H1 (cell line): Measurements from ENCODE around the gene DNAJC27. TPM values are rescaled to one million over a fixed set of nuclear protein-coding genes. Genes with fewer than 3 reads are reported as not detected.

Experiments used
- CTCF ChIA-PET: fragments of 300-600 bp; sonication (Branson Sonifier 250); formaldehyde crosslinking; loops from one replicate; lab custom pipeline; 2021; ENCODE audit not compliant: partially characterized antibody; lab: Charles Lee
- POLR2A ChIA-PET: fragments of 300-600 bp; sonication (Branson Sonifier 250); formaldehyde crosslinking; loops from one replicate; lab custom pipeline; 2021; ENCODE audit warnings: inconsistent platforms; ENCODE audit not compliant: partially characterized antibody; lab: Charles Lee
- DNase-seq, 2 experiments: peaks; one replicate each; pipeline versions ENCODE4 v3.0.0 to v3.0.0-alpha.2; 2010 to 2022; ENCODE audit warnings: low spot score in 2 of 2, low read depth in 1 of 2, mixed read lengths in 1 of 2
- FAIRE-seq: peaks from 2 replicates; lab custom pipeline; 2011; peaks lifted over from hg19 to GRCh38; lab: Jason Lieb, UNC
- H2AFZ ChIP-seq: 2 replicates; pipeline ENCODE4 v1.8.1; 2012; ENCODE audit warnings: low read length, inconsistent platforms
- H2AK5ac ChIP-seq: 2 replicates; pipeline ENCODE4 v1.6.1; 2013; ENCODE audit warnings: low read depth, low read length
- H2BK120ac ChIP-seq: replicated peaks from 2 replicates; pipeline ENCODE3; 2013; ENCODE audit warnings: low read depth, low read length, inconsistent platforms
- H2BK12ac ChIP-seq: 2 replicates; pipeline ENCODE4 v1.6.1; 2013; ENCODE audit warnings: low read depth, low read length
- H2BK15ac ChIP-seq: 2 replicates; pipeline ENCODE4 v1.6.1; 2013; ENCODE audit warnings: low read length
- H2BK20ac ChIP-seq: 2 replicates; pipeline ENCODE4 v1.6.1; 2013; ENCODE audit warnings: low read length
- H2BK5ac ChIP-seq: 2 replicates; pipeline ENCODE4 v1.6.1; 2013; ENCODE audit warnings: low read depth, low read length
- H3K14ac ChIP-seq: 2 replicates; pipeline ENCODE4 v1.6.1; 2013; ENCODE audit warnings: inconsistent platforms; ENCODE audit not compliant: insufficient read length
- H3K18ac ChIP-seq: 2 replicates; pipeline ENCODE4 v1.6.1; 2013; ENCODE audit warnings: low read length; ENCODE audit errors: extremely low read depth
- H3K23ac ChIP-seq: 2 replicates; pipeline ENCODE4 v1.6.1; 2013; ENCODE audit warnings: inconsistent platforms; ENCODE audit not compliant: insufficient read length
- H3K23me2 ChIP-seq: 2 replicates; pipeline ENCODE4 v1.6.1; 2013; ENCODE audit warnings: low read depth, low read length
- H3K27ac ChIP-seq: 2 replicates; pipeline ENCODE4 v1.6.1; 2011; ENCODE audit warnings: low read depth, low read length, inconsistent platforms
- H3K27me3 ChIP-seq, 4 experiments: replicated peaks in 1 of 4; 1 replicate in 1 of 4; 2 replicates in 3 of 4; pipeline versions ENCODE4 v1.6.1 to v1.8.1; 2011 to 2013; ENCODE audit warnings: low read length in 3 of 4, mild to moderate bottlenecking in 3 of 4, inconsistent platforms in 2 of 4, mixed read lengths in 2 of 4, moderate library complexity in 1 of 4; ENCODE audit not compliant: control insufficient read depth in 3 of 4, insufficient read depth in 3 of 4; ENCODE audit errors: extremely low read depth in 1 of 4
- H3K36me3 ChIP-seq, 4 experiments: 2 replicates each; pipeline versions ENCODE4 v1.6.1 to v1.8.1; 2011 to 2013; ENCODE audit warnings: mild to moderate bottlenecking in 4 of 4, low read length in 3 of 4, moderate library complexity in 2 of 4, control low read depth in 1 of 4, inconsistent platforms in 1 of 4; ENCODE audit not compliant: insufficient read depth in 4 of 4, control insufficient read depth in 2 of 4
- H3K4ac ChIP-seq: replicated peaks from 2 replicates; pipeline ENCODE3; 2013; ENCODE audit warnings: low read length, low read depth, mixed read lengths, inconsistent platforms; ENCODE audit not compliant: insufficient read length
- H3K4me1 ChIP-seq, 4 experiments: replicated peaks in 1 of 4; 1 replicate in 1 of 4; 2 replicates in 3 of 4; pipeline versions ENCODE4 v1.6.1 to v1.8.1; 2011 to 2013; ENCODE audit warnings: low read length in 3 of 4, inconsistent platforms in 2 of 4, mixed read lengths in 1 of 4; ENCODE audit not compliant: insufficient read depth in 4 of 4, control insufficient read depth in 3 of 4
- H3K4me2 ChIP-seq, 2 experiments: 2 replicates each; pipeline versions ENCODE4 v1.6.1 to v1.8.1; 2011 to 2013; ENCODE audit warnings: low read depth in 2 of 2, low read length in 2 of 2, control low read depth in 1 of 2, inconsistent platforms in 1 of 2, mild to moderate bottlenecking in 1 of 2; ENCODE audit not compliant: insufficient read depth in 1 of 2
- H3K4me3 ChIP-seq, 4 experiments: fragments of 200-600, 300-600 bp in 1 of 4; sonication (generic), shearing (Covaris generic), sonication (Bioruptor Twin) in 1 of 4; 2 replicates each; pipeline versions ENCODE4 v1.5.1 to v1.8.1; 2011 to 2016; ENCODE audit warnings: low read length in 4 of 4, low read depth in 3 of 4, control low read depth in 2 of 4, inconsistent platforms in 2 of 4, mild to moderate bottlenecking in 2 of 4, mixed read lengths in 1 of 4, moderate library complexity in 1 of 4; ENCODE audit not compliant: insufficient read depth in 2 of 4; ENCODE audit errors: extremely low read depth in 1 of 4
- H3K56ac ChIP-seq: replicated peaks from 2 replicates; pipeline ENCODE3; 2013; ENCODE audit warnings: low read depth, mild to moderate bottlenecking, mixed read lengths, low read length, inconsistent platforms; ENCODE audit not compliant: insufficient read length
- H3K79me1 ChIP-seq: 2 replicates; pipeline ENCODE4 v1.6.1; 2013; ENCODE audit warnings: low read depth, low read length, control low read depth
- H3K79me2 ChIP-seq, 2 experiments: 2 replicates each; pipeline versions ENCODE4 v1.6.1 to v1.8.1; 2012 to 2013; ENCODE audit warnings: low read length in 2 of 2, mild to moderate bottlenecking in 2 of 2, inconsistent platforms in 1 of 2; ENCODE audit not compliant: insufficient read depth in 2 of 2, control insufficient read depth in 1 of 2
- H3K9ac ChIP-seq, 4 experiments: replicated peaks in 1 of 4; 1 replicate in 1 of 4; 2 replicates in 3 of 4; pipeline versions ENCODE4 v1.6.1 to v1.8.1; 2011 to 2013; ENCODE audit warnings: low read depth in 3 of 4, low read length in 3 of 4, control low read depth in 2 of 4, mild to moderate bottlenecking in 2 of 4, moderate library complexity in 2 of 4, inconsistent platforms in 1 of 4; ENCODE audit errors: extremely low read depth in 1 of 4
- H3K9me3 ChIP-seq, 2 experiments: 2 replicates each; pipeline versions ENCODE4 v1.6.1 to v1.8.1; 2012 to 2013; ENCODE audit warnings: mild to moderate bottlenecking in 2 of 2, moderate library complexity in 2 of 2, control low read depth in 1 of 2, inconsistent platforms in 1 of 2, low read depth in 1 of 2, low read length in 1 of 2, mixed read lengths in 1 of 2; ENCODE audit not compliant: insufficient read depth in 2 of 2
- H4K20me1 ChIP-seq, 2 experiments: replicated peaks in 1 of 2; 2 replicates each; pipeline versions ENCODE3 to v1.8.1; 2011 to 2013; ENCODE audit warnings: inconsistent platforms in 2 of 2, low read length in 2 of 2, mild to moderate bottlenecking in 1 of 2; ENCODE audit not compliant: insufficient read depth in 2 of 2, control insufficient read depth in 1 of 2
- H4K5ac ChIP-seq: 2 replicates; pipeline ENCODE4 v1.6.1; 2013; ENCODE audit warnings: low read length, low read depth, mixed read lengths, inconsistent platforms; ENCODE audit not compliant: insufficient read length
- H4K8ac ChIP-seq: 2 replicates; pipeline ENCODE4 v1.8.0; 2013; ENCODE audit warnings: mild to moderate bottlenecking, moderate library complexity, low read length, inconsistent platforms; ENCODE audit not compliant: insufficient read depth; ENCODE audit errors: extremely low read depth
- H4K91ac ChIP-seq: replicated peaks from 2 replicates; pipeline ENCODE3; 2013; ENCODE audit warnings: low read length, mixed read lengths, inconsistent platforms; ENCODE audit not compliant: insufficient read length
- ASH2L ChIP-seq: fragments of 200-600, 300-600 bp; sonication (generic); IDR thresholded peaks from one replicate; pipeline ENCODE4 v1.7.1; 2017; ENCODE audit warnings: low read length
- ATF3 ChIP-seq: IDR thresholded peaks from 2 replicates; pipeline ENCODE4 v1.6.1; 2011; ENCODE audit warnings: low read depth, mild to moderate bottlenecking, low read length; ENCODE audit not compliant: insufficient read depth
- BRCA1 ChIP-seq: IDR thresholded peaks from 2 replicates; pipeline ENCODE4 v1.6.1; 2012; ENCODE audit warnings: low read depth, low read length, improper control_type of control experiment
- EP300 ChIP-seq, 2 experiments: IDR thresholded peaks; 1 replicate in 1 of 2; 2 replicates in 1 of 2; pipeline ENCODE4 v1.6.1; 2011 to 2012; ENCODE audit warnings: low read depth in 2 of 2, low read length in 2 of 2, mild to moderate bottlenecking in 2 of 2, borderline replicate concordance in 1 of 2, inconsistent platforms in 1 of 2, moderate library complexity in 1 of 2
- KDM4A ChIP-seq: IDR thresholded peaks from one replicate; pipeline ENCODE4 v1.7.1; 2012; ENCODE audit warnings: low read depth, mild to moderate bottlenecking, moderate library complexity, low read length, inconsistent platforms; ENCODE audit not compliant: severe bottlenecking
- KDM5A ChIP-seq: fragments of 200-600 bp; IDR thresholded peaks from 2 replicates; pipeline ENCODE4 v1.7.1; 2012; ENCODE audit warnings: mild to moderate bottlenecking, low read length, inconsistent platforms, mixed read lengths
- MAX ChIP-seq: IDR thresholded peaks from 2 replicates; pipeline ENCODE4 v1.6.1; 2012; ENCODE audit warnings: inconsistent platforms
- RNF2 ChIP-seq: fragments of 200-900, 300-1000 bp; sonication (generic); IDR thresholded peaks from 2 replicates; pipeline ENCODE4 v1.7.1; 2016; ENCODE audit warnings: borderline replicate concordance, low read depth, mild to moderate bottlenecking, antibody characterized with exemption, low read length; ENCODE audit not compliant: poor library complexity, severe bottlenecking; ENCODE audit errors: missing control alignments
- SP4 ChIP-seq: IDR thresholded peaks from 2 replicates; pipeline ENCODE4 v1.6.1; 2012; ENCODE audit warnings: low read length, inconsistent platforms
- TBP ChIP-seq: IDR thresholded peaks from 2 replicates; pipeline ENCODE4 v1.6.1; 2011; ENCODE audit warnings: low read depth, low read length, improper control_type of control experiment
- ZNF274 ChIP-seq: IDR thresholded peaks from 2 replicates; pipeline ENCODE4 v1.7.0; 2012; ENCODE audit warnings: low read length, borderline replicate concordance; ENCODE audit errors: extremely low read depth
- WGBS, 2 experiments: shearing (Covaris generic) in 1 of 2; methylation state at CpG; one replicate each; pipeline versions ENCODE4 v1.1.6 to v1.1.7; 2013 to 2015; ENCODE audit warnings: low lambda C conversion rate in 2 of 2, mixed read lengths in 2 of 2, inconsistent platforms in 1 of 2, low coverage in 1 of 2, missing lambda C conversion rate in 1 of 2; ENCODE audit not compliant: insufficient replicate concordance in 2 of 2, insufficient coverage in 1 of 2, insufficient read length in 1 of 2; ENCODE audit errors: extremely low coverage in 1 of 2, missing lambda C conversion rate in 1 of 2; 5-methylcytosine and 5-hydroxymethylcytosine counted together
- polyA plus RNA-seq, 7 experiments: library from polyadenylated mRNA; depleted of rRNA in 3 of 7; stranded (reverse) in 5 of 7; unstranded in 2 of 7; fragments of >200 nt in 5 of 7; fragments of 200-250 nt in 2 of 7; gene quantifications; 1 replicate in 5 of 7; 2 replicates in 1 of 7; 4 replicates in 1 of 7; pipeline versions ENCODE4 v1.2.1 to v1.2.3, GENCODE V29; 2011 to 2013; ENCODE audit warnings: missing spikeins in 2 of 7, mixed read lengths in 2 of 7
- total RNA-seq: library from RNA; stranded (reverse); fragmentation: NEBNext Ultra II Directional; extraction: Animal tissue kit (Norgen Biotek cat#: 25700); gene quantifications from 2 replicates; pipeline ENCODE4 v1.2.1, GENCODE V29; 2021

The DNAJC27 gene
- total and polyA plus RNA-seq, 2 of the 8 experiments (the other 6 are each of a cell fraction or from before 2014, with no cell fraction given), result 1.4 to 4.5 TPM

- 4% methylated on average over 5 of the region's 103 CpGs; no CpG with 5 or more reads in 1 of the 2 experiments for WGBS, 2 experiments
- Histone ChIP-seq H4K8ac (peak within 1 kb of the TSS; percentile 28; the same call in 1 of the 2 replicates), H3K9ac (peak within 1 kb of the TSS; percentile 8 to 85 (median 30); a peak in 4 of 7 replicates), H4K20me1 (peaks cover 0 to 15% of the 10 kb centered on the region in 2 experiments), H3K79me1 (peaks cover 6% of the 10 kb centered on the region), H3K4me1 (peaks cover 0 to 10% (median 3%) of the 10 kb centered on the region in 4 experiments; a peak in 5 of 7 replicates), H3K23me2 (peaks cover 6% of the 10 kb centered on the region; the same call in 1 of the 2 replicates), H2BK20ac (no peak within 1 kb of the TSS), H3K9me3 (no peaks in the 10 kb centered on the region), H2BK120ac (no peak within 1 kb of the TSS), H3K36me3 (no peaks in the 10 kb centered on the region), H3K56ac (no peak within 1 kb of the TSS), H2AK5ac (no peak within 1 kb of the TSS), H2AFZ (peak within 1 kb of the TSS; percentile 1; the same call in 1 of the 2 replicates), H3K18ac (peak within 1 kb of the TSS; percentile 92), H2BK15ac (no peak within 1 kb of the TSS), H4K5ac (no peak within 1 kb of the TSS), H4K91ac (no peak within 1 kb of the TSS), H3K23ac (no peak within 1 kb of the TSS), H3K27me3 (no peaks in the 10 kb centered on the region; a peak in 2 of 7 replicates), H2BK5ac (no peak within 1 kb of the TSS), H3K4me2 (peak within 1 kb of the TSS; percentile 72 to 78), H2BK12ac (no peak within 1 kb of the TSS), H3K14ac (no peak within 1 kb of the TSS), H3K79me2 (peaks cover 1 to 3% of the 10 kb centered on the region in 2 experiments; a peak in 2 of 4 replicates), H3K4ac (no peak within 1 kb of the TSS), H3K27ac (no peak within 1 kb of the TSS), H3K4me3 (peak within 1 kb of the TSS; percentile 42 to 76 (median 50))
- FAIRE-seq (no peak), DNase-seq (peak in 1 of 2 experiments; percentile 80)
- CTCF ChIA-PET, result interaction anchor here (0.6 kb wide), 1 partner anchor 22 kb away, joined by 3 read pairs; no protein-coding TSS in a partner anchor
- POLR2A ChIA-PET, result no interaction called here
- TF ChIP-seq KDM4A (peak; percentile 74), SP4 (no peak), EP300 (IDR thresholded peaks at IDR 0.05; ENCODE audit: borderline replicate concordance in 1 of 2, low read depth in 2 of 2, low read length in 2 of 2) (no peak), KDM5A (no peak), BRCA1 (no peak), ASH2L (peak; percentile 56), MAX (peak; percentile 74), ZNF274 (no peak), RNF2 (no peak), ATF3 (no peak), TBP (no peak)
These were observed 51.5 kb downstream of the DNAJC27 start, which contains the start of gene ADCY3 for GRCh38 chr2:24920098-24920808. Gene ADCY3, minus strand, starts transcription at chr2:24920237. Its CDS starts 1,250 bp downstream, at chr2:24918987.
